Ovary (tissue), 9 donors: ENCODE data around the gene SLC1A4. TPM values are rescaled to one million over a fixed set of nuclear protein-coding genes. Genes with fewer than 3 reads are reported as not detected.
"Not testable (repeated sequence)": the region's sequence is repeated elsewhere in the genome, so short reads cannot be mapped to it uniquely, and the experiment has no call there.

Experiments
- DNase-seq, 5 donors: peaks; one replicate each; pipeline ENCODE4 v3.0.0-alpha.2; 2019 to 2020
- H3K27ac ChIP-seq, 2 donors: fragments of 200-600 bp; one replicate each; pipeline versions ENCODE4 v1.5.1 to v1.8.0; 2019 to 2022
- H3K27me3 ChIP-seq: fragments of 200-600 bp; one replicate; pipeline ENCODE4 v1.8.0; 2022
- H3K36me3 ChIP-seq: fragments of 200-600 bp; sonication (generic); one replicate; pipeline ENCODE4 v1.5.1; 2019
- H3K4me1 ChIP-seq: one replicate; pipeline ENCODE4 v1.8.1; 2013; ENCODE audit warnings: mild to moderate bottlenecking, moderate library complexity; ENCODE audit not compliant: insufficient read depth
- H3K4me3 ChIP-seq: fragments of 200-600 bp; sonication (generic); one replicate; pipeline ENCODE4 v1.5.1; 2017
- H3K9me3 ChIP-seq, 2 donors: fragments of 200-600 bp in 1 of 2; sonication (generic) in 1 of 2; one replicate each; pipeline versions ENCODE4 v1.5.1 to v1.8.1; 2013 to 2019; ENCODE audit warnings: mild to moderate bottlenecking in 1 of 2, moderate library complexity in 1 of 2
- EP300 ChIP-seq: sonication (generic); formaldehyde crosslinking; IDR thresholded peaks from one replicate; pipeline ENCODE4 v1.6.1; 2017; ENCODE audit warnings: antibody characterized with exemption
- POLR2A ChIP-seq: fragments of 450-650 bp; IDR thresholded peaks from one replicate; pipeline ENCODE4 v1.6.1; 2017; ENCODE audit warnings: antibody characterized with exemption, mild to moderate bottlenecking, moderate library complexity
- WGBS, 3 donors: extraction: QIAGEN DNeasy Blood & Tissue Kit in 1 of 3; methylation state at CpG; one replicate each; pipeline versions ENCODE4 v1.1.5 to v1.1.7; 2013 to 2017; 5-methylcytosine and 5-hydroxymethylcytosine counted together
- intact Hi-C, 4 donors: fragments of 100-400 bp; cut with DNase I; formaldehyde crosslinking; loops; one replicate each; pipeline versions ENCODE4 v1.11.0 to v1.15.1; 2022 to 2023
- polyA plus RNA-seq, 2 donors: library from polyadenylated mRNA; stranded (reverse); fragments of 200-250 nt in 1 of 2; fragments of 350-450 nt in 1 of 2; fragmentation: Illumina TruSeq in 1 of 2; extraction: RNeasy Lipid Tissue Mini Kit (QIAGEN cat#74804) in 1 of 2; gene quantifications; one replicate each; pipeline ENCODE4 v1.2.3, GENCODE V29; 2013 to 2014
- total RNA-seq, 7 donors: library from RNA; depleted of rRNA in 2 of 7; stranded (reverse); fragments of >200 nt in 2 of 7; fragmentation: NEBNext Ultra II Directional in 3 of 7; extraction: Animal tissue kit (Norgen Biotek cat#: 25700) in 3 of 7; gene quantifications; one replicate each; pipeline versions ENCODE4 v1.1.0 to v1.2.4, GENCODE V29; 2016 to 2023
- TF ChIP-seq, protein P1 (sequence below), 3 donors: fragments of 450-650 bp in 2 of 3; fragments of 200-600 bp in 1 of 3; IDR thresholded peaks; one replicate each; pipeline versions ENCODE4 v1.5.1 to v1.8.0; 2016 to 2022; ENCODE audit warnings: antibody characterized with exemption in 3 of 3, mild to moderate bottlenecking in 1 of 3
- donor health status: DM: no; HTN: no; CAD: no; lungs with moderate emphysema.
- donor health status: DM: no; HTN: no; CAD: no.
- donor health status: Bipolar disorder and iron deficiency.
- donor health status: DM: yes; HTN: yes; CAD: no.
- donor health status: DM: no; HTN: no; CAD: no.
- donor health status: DM: yes; HTN: yes; CAD: no.

SLC1A4 gene
- total and polyA plus RNA-seq, 9 donors: 5.3 to 51.1 (median 21.3) TPM

DNA sequence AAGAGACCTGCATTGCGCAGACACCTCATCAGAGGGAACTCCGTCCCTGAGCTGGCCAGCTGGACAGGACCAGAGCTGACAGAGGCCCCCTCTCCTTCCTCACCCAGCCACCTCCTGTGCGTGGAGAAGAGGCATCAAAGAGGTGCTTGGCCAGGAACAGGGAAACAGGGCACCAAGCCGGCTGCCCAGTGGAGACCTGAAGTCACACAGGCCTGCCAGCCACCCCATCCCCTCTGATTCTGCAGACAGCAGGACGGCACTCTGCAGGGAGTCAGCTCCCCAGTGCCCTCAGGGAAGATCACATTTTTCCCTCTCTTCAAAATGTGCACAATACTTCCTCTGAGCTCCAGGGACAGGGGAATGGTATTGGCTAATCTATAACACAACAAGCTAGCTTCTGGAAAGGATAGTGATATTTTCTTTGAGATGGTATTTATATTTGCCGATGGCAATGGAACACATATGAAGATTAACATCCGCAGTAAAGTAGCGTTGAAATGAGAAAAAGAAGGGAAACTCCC, 30.5 kb downstream of the SLC1A4 start:
- Histone ChIP-seq H3K27me3 (no peaks in the 10 kb centered on the region), H3K4me3 (no peak overlapping the region), H3K9me3 (no peaks in the 10 kb centered on the region), H3K4me1 (no peaks in the 10 kb centered on the region), H3K36me3 (no peaks in the 10 kb centered on the region), H3K27ac (no peak overlapping the region)
- TF ChIP-seq, protein P1, sequence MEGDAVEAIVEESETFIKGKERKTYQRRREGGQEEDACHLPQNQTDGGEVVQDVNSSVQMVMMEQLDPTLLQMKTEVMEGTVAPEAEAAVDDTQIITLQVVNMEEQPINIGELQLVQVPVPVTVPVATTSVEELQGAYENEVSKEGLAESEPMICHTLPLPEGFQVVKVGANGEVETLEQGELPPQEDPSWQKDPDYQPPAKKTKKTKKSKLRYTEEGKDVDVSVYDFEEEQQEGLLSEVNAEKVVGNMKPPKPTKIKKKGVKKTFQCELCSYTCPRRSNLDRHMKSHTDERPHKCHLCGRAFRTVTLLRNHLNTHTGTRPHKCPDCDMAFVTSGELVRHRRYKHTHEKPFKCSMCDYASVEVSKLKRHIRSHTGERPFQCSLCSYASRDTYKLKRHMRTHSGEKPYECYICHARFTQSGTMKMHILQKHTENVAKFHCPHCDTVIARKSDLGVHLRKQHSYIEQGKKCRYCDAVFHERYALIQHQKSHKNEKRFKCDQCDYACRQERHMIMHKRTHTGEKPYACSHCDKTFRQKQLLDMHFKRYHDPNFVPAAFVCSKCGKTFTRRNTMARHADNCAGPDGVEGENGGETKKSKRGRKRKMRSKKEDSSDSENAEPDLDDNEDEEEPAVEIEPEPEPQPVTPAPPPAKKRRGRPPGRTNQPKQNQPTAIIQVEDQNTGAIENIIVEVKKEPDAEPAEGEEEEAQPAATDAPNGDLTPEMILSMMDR (IDR thresholded peaks at IDR 0.05): no peak
- TF ChIP-seq POLR2A: no peak
- no peak for TF ChIP-seq EP300
- DNase-seq: no peak
- intact Hi-C loops: no loop called here
- WGBS, 3 donors: 80 to 94% (median 91%) methylated on average over 8 of the region's 8 CpGs

DNA sequence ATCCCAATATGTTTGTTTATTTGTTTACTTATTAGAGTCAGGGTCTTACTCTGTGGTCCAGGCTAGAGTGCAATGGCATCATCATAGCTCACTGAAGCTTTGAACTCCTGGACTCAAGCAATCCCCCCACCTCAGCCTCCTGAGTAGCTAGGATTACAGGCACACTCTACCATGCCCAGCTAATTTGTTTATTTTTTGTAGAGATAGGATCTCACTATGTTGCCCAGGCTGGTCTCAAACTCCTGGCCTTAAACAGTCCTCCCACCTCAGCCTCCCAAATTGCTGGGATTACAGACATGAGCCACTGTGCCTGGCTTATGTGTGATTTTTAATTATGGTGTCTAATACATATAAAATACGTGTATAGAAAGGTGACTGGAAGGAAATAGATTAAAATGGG, 31.1 kb downstream of the SLC1A4 start:
- intact Hi-C loops, H3K36me3 ChIP-seq, H3K27ac ChIP-seq: not testable (repeated sequence)

DNA sequence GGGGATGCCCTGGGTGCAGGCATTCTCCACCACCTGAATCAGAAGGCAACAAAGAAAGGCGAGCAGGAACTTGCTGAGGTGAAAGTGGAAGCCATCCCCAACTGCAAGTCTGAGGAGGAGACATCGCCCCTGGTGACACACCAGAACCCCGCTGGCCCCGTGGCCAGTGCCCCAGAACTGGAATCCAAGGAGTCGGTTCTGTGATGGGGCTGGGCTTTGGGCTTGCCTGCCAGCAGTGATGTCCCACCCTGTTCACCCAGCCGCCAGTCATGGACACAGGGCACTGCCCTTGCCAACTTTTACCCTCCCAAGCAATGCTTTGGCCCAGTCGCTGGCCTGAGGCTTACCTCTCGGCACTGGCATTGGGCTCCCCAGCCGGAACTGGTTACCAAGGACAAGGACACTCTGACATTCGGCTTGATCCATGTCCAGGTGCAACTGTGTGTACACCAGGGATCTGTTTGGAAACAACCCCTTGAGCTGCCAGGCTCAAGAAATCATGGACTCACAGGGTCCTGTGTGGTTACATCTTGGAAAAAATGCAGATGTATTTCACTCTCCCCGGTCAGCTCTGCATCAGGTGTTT, 31.8 kb downstream of the SLC1A4 start:
- Histone ChIP-seq H3K27ac (no peak overlapping the region), H3K36me3 (no peaks in the 10 kb centered on the region), H3K4me3 (no peak overlapping the region), H3K4me1 (no peaks in the 10 kb centered on the region), H3K27me3 (no peaks in the 10 kb centered on the region), H3K9me3 (no peaks in the 10 kb centered on the region)
- TF ChIP-seq POLR2A (no peak), EP300 (no peak)
- TF ChIP-seq, protein P1 (IDR thresholded peaks at IDR 0.05): no peak
- no peak for DNase-seq
- WGBS, 3 donors: 85 to 93% (median 87%) methylated on average over 11 of the region's 11 CpGs
- intact Hi-C loops: no loop called here

More for the DNA sequence above, 31.1 kb downstream of the SLC1A4 start:
- H3K27me3 ChIP-seq, H3K9me3 ChIP-seq, H3K4me3 ChIP-seq, DNase-seq, H3K4me1 ChIP-seq: not testable (repeated sequence)
- WGBS, 3 donors: 92 to 95% (median 94%) methylated on average over 1 of the region's 1 CpG

DNA sequence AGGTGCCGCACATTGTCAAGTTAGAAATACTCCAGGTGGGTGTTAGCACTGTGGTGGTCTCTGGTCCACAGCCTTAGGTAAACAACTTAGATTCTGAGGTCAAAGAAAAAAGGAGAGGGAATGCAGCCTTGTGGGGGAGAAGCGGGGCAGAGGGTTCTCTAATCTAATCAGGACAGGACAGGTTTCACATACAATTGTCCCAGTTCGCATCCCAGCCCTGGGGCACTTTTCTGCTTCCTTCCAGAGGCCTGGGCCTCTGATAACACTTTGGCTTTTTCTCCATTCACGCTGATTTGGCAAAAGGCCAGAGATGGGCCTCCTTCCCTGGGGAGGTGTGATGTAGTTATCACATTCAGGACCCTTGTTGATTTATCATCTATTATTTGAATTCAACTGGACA, 32.5 kb downstream of the SLC1A4 start:
- Histone ChIP-seq H3K9me3 (no peaks in the 10 kb centered on the region), H3K4me1 (no peaks in the 10 kb centered on the region), H3K27me3 (no peaks in the 10 kb centered on the region), H3K4me3 (no peak overlapping the region), H3K27ac (no peak overlapping the region), H3K36me3 (no peaks in the 10 kb centered on the region)
- TF ChIP-seq POLR2A (no peak), EP300 (no peak)
- TF ChIP-seq, protein P1 (IDR thresholded peaks at IDR 0.05): no peak
- DNase-seq: no peak
- 64 to 75% (median 70%) methylated on average over 4 of the region's 4 CpGs for WGBS, 3 donors
- intact Hi-C loops: no loop called here

DNA sequence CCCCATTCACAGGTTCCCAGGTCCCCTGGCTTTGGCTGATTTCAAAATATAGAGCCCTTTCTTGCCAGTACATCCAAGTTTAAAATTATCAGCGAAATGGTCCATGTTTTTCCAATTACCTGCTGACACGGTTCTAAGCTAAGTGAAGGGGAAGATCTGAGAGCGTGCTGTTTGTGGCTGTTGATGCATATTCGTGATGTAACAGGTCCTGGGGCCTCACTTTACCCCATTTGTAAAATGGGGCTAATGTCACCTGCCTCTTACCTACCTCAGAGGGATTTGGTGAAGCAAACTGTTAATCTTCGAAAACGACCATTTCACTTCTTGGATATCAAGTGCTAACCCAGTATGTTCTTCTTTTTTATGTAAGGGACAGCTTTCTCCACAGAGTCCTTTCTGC, 33.0 kb downstream of the SLC1A4 start:
- intact Hi-C loops: no loop called here
- Histone ChIP-seq H3K27me3 (no peaks in the 10 kb centered on the region), H3K36me3 (no peaks in the 10 kb centered on the region), H3K27ac (no peak overlapping the region), H3K4me1 (no peaks in the 10 kb centered on the region), H3K9me3 (no peaks in the 10 kb centered on the region), H3K4me3 (no peak overlapping the region)
- DNase-seq: no peak
- TF ChIP-seq, protein P1 (IDR thresholded peaks at IDR 0.05): no peak
- TF ChIP-seq EP300 (no peak), POLR2A (no peak)
- 87 to 90% (median 87%) methylated on average over 6 of the region's 6 CpGs for WGBS, 3 donors
